Prostate gland (tissue), 2 donors: ENCODE results near the gene CRY1. TPM values are rescaled to one million over a fixed set of nuclear protein-coding genes. Genes with fewer than 3 reads are reported as not detected.
A peak's percentile ranks its signal among the peaks of the same experiment; 100 is the strongest.

Experiments used
- DNase-seq: peaks from one replicate; pipeline ENCODE4 v3.0.0-alpha.2; 2019; ENCODE audit warnings: low spot score
- H3K27ac ChIP-seq, 2 donors: fragments of 200-600 bp; sonication (generic); 2 replicates each; pipeline ENCODE4 v1.5.1; 2017 to 2019
- H3K27me3 ChIP-seq: fragments of 200-600 bp; sonication (generic); replicated peaks from 2 replicates; pipeline ENCODE4 v1.5.1; 2019; ENCODE audit not compliant: insufficient read depth
- H3K36me3 ChIP-seq, 2 donors: fragments of 200-600 bp; sonication (generic); 1 replicate in 1 of 2; 2 replicates in 1 of 2; pipeline versions ENCODE4 v1.5.1 to v1.8.1; 2017 to 2019
- H3K4me1 ChIP-seq: fragments of 200-600 bp; sonication (generic); replicated peaks from 2 replicates; pipeline ENCODE4 v1.5.1; 2019
- H3K4me3 ChIP-seq, 2 donors: fragments of 200-600 bp; sonication (generic); 2 replicates each; pipeline ENCODE4 v1.5.1; 2017 to 2019
- H3K9me3 ChIP-seq: fragments of 200-600 bp; sonication (generic); 2 replicates; pipeline ENCODE4 v1.5.1; 2017
- POLR2A ChIP-seq: fragments of 450-650 bp; IDR thresholded peaks from one replicate; pipeline ENCODE4 v1.6.1; 2016; ENCODE audit warnings: antibody characterized with exemption, mild to moderate bottlenecking
- POLR2AphosphoS5 ChIP-seq: sonication (generic); formaldehyde crosslinking; IDR thresholded peaks from one replicate; pipeline ENCODE4 v1.6.1; 2017; ENCODE audit warnings: antibody characterized with exemption
- WGBS: methylation state at CpG from one replicate; pipeline ENCODE4 v1.1.5; 2018; 5-methylcytosine and 5-hydroxymethylcytosine counted together
- intact Hi-C: fragments of 100-400 bp; cut with DNase I; formaldehyde crosslinking; loops from one replicate; pipeline ENCODE4 v1.14.2; 2022
- total RNA-seq, 2 donors: library from RNA; depleted of rRNA; stranded (reverse); fragments of >200 nt; gene quantifications; one replicate each; pipeline ENCODE4 v1.1.0, GENCODE V29; 2016
- TF ChIP-seq, protein P1 (sequence below), 4 experiments: fragments of 200-600 bp in 2 of 4; fragments of 450-650 bp in 2 of 4; sonication (generic) in 2 of 4; IDR thresholded peaks; 1 replicate in 3 of 4; 2 replicates in 1 of 4; pipeline ENCODE4 v1.5.1; 2016 to 2019; ENCODE audit warnings: antibody characterized with exemption in 4 of 4, mild to moderate bottlenecking in 2 of 4, moderate library complexity in 2 of 4

The CRY1 gene
- total RNA-seq, 2 donors from 2014 or later: 15.7 to 35.2 TPM

DNA sequence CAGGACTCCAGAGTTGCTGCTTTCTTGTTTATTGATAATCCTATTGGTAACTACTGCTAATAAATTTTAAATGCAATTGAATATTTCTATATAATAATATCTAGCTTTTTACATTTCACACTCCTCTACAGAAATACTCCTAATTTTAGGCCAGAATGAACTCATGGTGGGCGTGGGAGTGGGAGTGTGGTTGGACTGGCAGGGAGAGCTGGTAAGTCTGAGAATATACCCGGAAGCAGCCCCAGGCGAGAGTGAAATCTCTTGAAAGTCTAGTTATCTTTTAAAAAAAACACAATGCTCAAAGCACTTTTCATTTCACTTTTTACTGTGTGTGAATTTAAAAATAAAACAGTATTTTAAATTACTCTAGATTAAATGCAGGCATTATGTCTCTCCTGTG, 132.9 kb downstream of the CRY1 start:
- DNase-seq: no peak
- Histone ChIP-seq H3K4me3 (no peak overlapping the region), H3K27me3 (no peaks in the 10 kb centered on the region), H3K4me1 (no peaks in the 10 kb centered on the region), H3K27ac (no peak overlapping the region), H3K36me3 (no peaks in the 10 kb centered on the region), H3K9me3 (no peaks in the 10 kb centered on the region)
- intact Hi-C loops: no loop called here
- 89% methylated on average over 3 of the region's 3 CpGs for WGBS
- TF ChIP-seq, protein P1, sequence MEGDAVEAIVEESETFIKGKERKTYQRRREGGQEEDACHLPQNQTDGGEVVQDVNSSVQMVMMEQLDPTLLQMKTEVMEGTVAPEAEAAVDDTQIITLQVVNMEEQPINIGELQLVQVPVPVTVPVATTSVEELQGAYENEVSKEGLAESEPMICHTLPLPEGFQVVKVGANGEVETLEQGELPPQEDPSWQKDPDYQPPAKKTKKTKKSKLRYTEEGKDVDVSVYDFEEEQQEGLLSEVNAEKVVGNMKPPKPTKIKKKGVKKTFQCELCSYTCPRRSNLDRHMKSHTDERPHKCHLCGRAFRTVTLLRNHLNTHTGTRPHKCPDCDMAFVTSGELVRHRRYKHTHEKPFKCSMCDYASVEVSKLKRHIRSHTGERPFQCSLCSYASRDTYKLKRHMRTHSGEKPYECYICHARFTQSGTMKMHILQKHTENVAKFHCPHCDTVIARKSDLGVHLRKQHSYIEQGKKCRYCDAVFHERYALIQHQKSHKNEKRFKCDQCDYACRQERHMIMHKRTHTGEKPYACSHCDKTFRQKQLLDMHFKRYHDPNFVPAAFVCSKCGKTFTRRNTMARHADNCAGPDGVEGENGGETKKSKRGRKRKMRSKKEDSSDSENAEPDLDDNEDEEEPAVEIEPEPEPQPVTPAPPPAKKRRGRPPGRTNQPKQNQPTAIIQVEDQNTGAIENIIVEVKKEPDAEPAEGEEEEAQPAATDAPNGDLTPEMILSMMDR (IDR thresholded peaks at IDR 0.05): no peak
- no peak for TF ChIP-seq POLR2AphosphoS5
- TF ChIP-seq POLR2A: no peak

DNA sequence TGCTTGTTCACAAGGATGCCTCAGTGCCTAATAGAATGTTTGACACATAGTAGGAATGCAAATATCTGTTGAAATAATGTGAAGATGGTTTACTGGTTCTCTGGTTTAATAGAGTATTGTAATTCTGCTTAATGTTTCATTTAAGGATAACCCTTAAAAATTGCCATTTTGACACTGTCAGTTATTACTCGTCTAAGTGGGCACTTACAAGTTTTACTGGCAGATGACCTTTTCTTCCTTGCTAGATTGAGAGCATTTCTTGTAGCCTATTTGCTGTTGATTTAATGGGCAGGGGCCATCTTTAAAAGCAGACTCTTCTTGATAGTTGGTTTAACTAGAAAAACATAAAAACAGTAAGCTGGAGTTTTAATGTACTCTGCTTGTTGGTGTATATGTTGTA, 135.8 kb downstream of the CRY1 start:
- H3K4me3 ChIP-seq: peak overlapping the region; percentile 98 to 99
- H3K36me3 ChIP-seq: no peaks in the 10 kb centered on the region
- no peak for DNase-seq
- no peak overlapping the region for H3K27ac ChIP-seq
- no peaks in the 10 kb centered on the region for H3K9me3 ChIP-seq
- WGBS: 7% methylated on average over 1 of the region's 1 CpG
- H3K4me1 ChIP-seq: no peaks in the 10 kb centered on the region
- TF ChIP-seq POLR2A: no peak
- TF ChIP-seq, protein P1 (IDR thresholded peaks at IDR 0.05): no peak
- no peaks in the 10 kb centered on the region for H3K27me3 ChIP-seq
- intact Hi-C loops: loop anchor here (2.0 to 5.0 kb wide), 3 partner anchors 29 to 135 kb away; partner anchors contain the start of genes CRY1 and MTERF2

GRCh38 chr12:106956048-106956578, 137.2 kb downstream of the CRY1 start:
- Histone ChIP-seq H3K9me3 (no peaks in the 10 kb centered on the region), H3K36me3 (no peaks in the 10 kb centered on the region), H3K27ac (peak overlapping the region; percentile 96 to 98), H3K27me3 (no peaks in the 10 kb centered on the region), H3K4me3 (peak overlapping the region; percentile 98 to 99), H3K4me1 (no peaks in the 10 kb centered on the region)
- intact Hi-C loops: loop anchor here (2.0 to 5.0 kb wide), 3 partner anchors 31 to 137 kb away; partner anchors contain the start of genes CRY1 and MTERF2
- peak; percentile 46 for DNase-seq
- TF ChIP-seq POLR2AphosphoS5 (no peak), POLR2A (no peak)
- TF ChIP-seq, protein P1 (IDR thresholded peaks at IDR 0.05): peak in 1 of 4 experiments; percentile 16
- 0% methylated on average over 27 of the region's 34 CpGs for WGBS

- Histone ChIP-seq H3K9me3 (no peaks in the 10 kb centered on the region), H3K36me3 (no peaks in the 10 kb centered on the region), H3K4me1 (no peaks in the 10 kb centered on the region), H3K27me3 (no peaks in the 10 kb centered on the region), H3K4me3 (peak within 1 kb of the TSS; percentile 98 to 99), H3K27ac (peak within 1 kb of the TSS; percentile 96 to 98)
- intact Hi-C loops: loop anchor here (2.0 to 5.0 kb wide), 3 partner anchors 31 to 137 kb away; partner anchors contain the start of genes CRY1 and MTERF2
- WGBS: under 1% methylated on average over 80 of the region's 88 CpGs
- TF ChIP-seq POLR2AphosphoS5 (peak; percentile 59), POLR2A (peak; percentile 92)
- TF ChIP-seq, protein P1 (IDR thresholded peaks at IDR 0.05): peak in 2 of 4 experiments; percentile 16 to 19
- peak; percentile 89 for DNase-seq
Observed at GRCh38 chr12:106955377-106956047, 137.8 kb downstream of the CRY1 start, which contains the start of gene TMEM263. TSS of gene TMEM263 (plus strand) at chr12:106955907. CDS start at chr12:106967117, 11,210 bp downstream.
